Astrocyte (in vitro differentiated cells and primary cell): ENCODE data around the gene TMEM217. TPM values are rescaled to one million over a fixed set of nuclear protein-coding genes. Genes with fewer than 3 reads are reported as not detected.
"Not testable (repeated sequence)": the region's sequence is repeated elsewhere in the genome, so short reads cannot be mapped to it uniquely, and the experiment has no call there.

Experiments
- DNase-seq: peaks from one replicate; pipeline ENCODE4 v3.0.0-alpha.2; 2010; ENCODE audit warnings: low read depth
- FAIRE-seq: peaks from 2 replicates; lab custom pipeline; 2011; peaks lifted over from hg19 to GRCh38; lab: Jason Lieb, UNC
- H2AFZ ChIP-seq: 2 replicates; pipeline ENCODE4 v1.6.0; 2012; ENCODE audit warnings: low read depth, low read length, inconsistent platforms
- H3K27ac ChIP-seq: 2 replicates; pipeline ENCODE4 v1.5.1; 2011; ENCODE audit warnings: low read depth, low read length, inconsistent platforms
- H3K27me3 ChIP-seq: 2 replicates; pipeline ENCODE4 v1.6.0; 2011; ENCODE audit warnings: low read length, inconsistent platforms; ENCODE audit not compliant: insufficient read depth
- H3K36me3 ChIP-seq: 2 replicates; pipeline ENCODE4 v1.5.1; 2011; ENCODE audit warnings: low read length, inconsistent platforms; ENCODE audit not compliant: insufficient read depth
- H3K4me1 ChIP-seq: 2 replicates; pipeline ENCODE4 v1.5.1; 2011; ENCODE audit warnings: low read length, inconsistent platforms; ENCODE audit not compliant: insufficient read depth
- H3K4me2 ChIP-seq: 2 replicates; pipeline ENCODE4 v1.6.0; 2012; ENCODE audit warnings: low read length, inconsistent platforms
- H3K4me3 ChIP-seq: 2 replicates; pipeline ENCODE4 v1.5.1; 2011; ENCODE audit warnings: low read depth, mild to moderate bottlenecking, low read length, inconsistent platforms; ENCODE audit not compliant: insufficient read depth
- H3K79me2 ChIP-seq: 2 replicates; pipeline ENCODE4 v1.6.0; 2012; ENCODE audit warnings: mild to moderate bottlenecking, low read length, inconsistent platforms; ENCODE audit not compliant: insufficient read depth
- H3K9ac ChIP-seq: 2 replicates; pipeline ENCODE4 v1.6.0; 2012; ENCODE audit warnings: mild to moderate bottlenecking, low read length, inconsistent platforms
- H3K9me3 ChIP-seq: 2 replicates; pipeline ENCODE4 v1.5.1; 2012; ENCODE audit warnings: low read depth, mild to moderate bottlenecking, low read length, inconsistent platforms; ENCODE audit not compliant: insufficient read depth
- H4K20me1 ChIP-seq: 2 replicates; pipeline ENCODE4 v1.6.0; 2012; ENCODE audit warnings: low read length, inconsistent platforms; ENCODE audit not compliant: insufficient read depth
- H3K27ac Mint-ChIP-seq: one replicate; pipeline ENCODE4 v1.8.0; 2021; ENCODE audit warnings: mild to moderate bottlenecking, mixed read lengths; ENCODE audit not compliant: unreplicated experiment
- H3K27me3 Mint-ChIP-seq: one replicate; pipeline ENCODE4 v1.8.0; 2021; ENCODE audit warnings: low read depth, mixed read lengths; ENCODE audit not compliant: unreplicated experiment
- H3K36me3 Mint-ChIP-seq: one replicate; pipeline ENCODE4 v1.8.0; 2021; ENCODE audit warnings: low read depth, mixed read lengths; ENCODE audit not compliant: unreplicated experiment
- H3K4me1 Mint-ChIP-seq: one replicate; pipeline ENCODE4 v1.8.0; 2021; ENCODE audit warnings: low read depth, mixed read lengths; ENCODE audit not compliant: unreplicated experiment
- H3K4me3 Mint-ChIP-seq: one replicate; pipeline ENCODE4 v1.8.0; 2021; ENCODE audit warnings: mild to moderate bottlenecking, moderate library complexity, mixed read lengths; ENCODE audit not compliant: unreplicated experiment
- H3K9me3 Mint-ChIP-seq: one replicate; pipeline ENCODE4 v1.8.0; 2021; ENCODE audit warnings: mild to moderate bottlenecking, mixed read lengths; ENCODE audit not compliant: unreplicated experiment
- CTCF ChIP-seq: IDR thresholded peaks from 2 replicates; pipeline ENCODE4 v1.5.1; 2011; ENCODE audit warnings: low read depth, mild to moderate bottlenecking, inconsistent platforms, low read length, moderate library complexity; ENCODE audit not compliant: insufficient read depth
- EZH2 ChIP-seq: IDR thresholded peaks from 2 replicates; pipeline ENCODE4 v1.6.1; 2012; ENCODE audit warnings: mild to moderate bottlenecking, low read length, inconsistent platforms; ENCODE audit not compliant: insufficient read depth
- total RNA-seq: library from RNA; stranded (reverse); gene quantifications from 2 replicates; pipeline ENCODE4 v1.2.1, GENCODE V29; 2021

The TMEM217 gene
- total RNA-seq, 1 donor from 2014 or later: 7.3 TPM

GRCh38 chr6:37185949-37186720 lies 71.8 kb downstream of the TMEM217 start:
- not testable (repeated sequence) for H3K27ac Mint-ChIP-seq, H3K4me1 Mint-ChIP-seq, DNase-seq, H3K27ac ChIP-seq, H3K27me3 ChIP-seq, H3K9me3 ChIP-seq, H3K36me3 ChIP-seq, H3K9ac ChIP-seq, H3K36me3 Mint-ChIP-seq, FAIRE-seq, H4K20me1 ChIP-seq, H3K27me3 Mint-ChIP-seq, H2AFZ ChIP-seq, H3K4me2 ChIP-seq, H3K79me2 ChIP-seq, H3K4me3 Mint-ChIP-seq, H3K9me3 Mint-ChIP-seq, H3K4me3 ChIP-seq, H3K4me1 ChIP-seq

GRCh38 chr6:37182736-37183590 lies 75.0 kb downstream of the TMEM217 start:
- Mint-ChIP-seq H3K9me3 (no peaks in the 10 kb centered on the region), H3K27me3 (no peaks in the 10 kb centered on the region), H3K4me3 (no peak overlapping the region), H3K4me1 (no peaks in the 10 kb centered on the region), H3K36me3 (no peaks in the 10 kb centered on the region), H3K27ac (no peak overlapping the region)
- Histone ChIP-seq H3K9me3 (no peaks in the 10 kb centered on the region), H3K27me3 (no peaks in the 10 kb centered on the region), H3K4me2 (no peak overlapping the region), H4K20me1 (no peaks in the 10 kb centered on the region), H3K4me1 (no peaks in the 10 kb centered on the region), H3K79me2 (no peaks in the 10 kb centered on the region), H3K27ac (no peak overlapping the region), H2AFZ (no peak overlapping the region), H3K4me3 (no peak overlapping the region), H3K36me3 (no peaks in the 10 kb centered on the region), H3K9ac (no peak overlapping the region)
- TF ChIP-seq CTCF (no peak), EZH2 (no peak)
- FAIRE-seq (no peak), DNase-seq (no peak)

GRCh38 chr6:37180610-37181009 lies 77.3 kb downstream of the TMEM217 start:
- not testable (repeated sequence) for H2AFZ ChIP-seq, H3K9me3 Mint-ChIP-seq, H3K27ac ChIP-seq, H3K27me3 ChIP-seq, H3K79me2 ChIP-seq, H4K20me1 ChIP-seq, H3K4me1 Mint-ChIP-seq, H3K36me3 Mint-ChIP-seq, FAIRE-seq, H3K4me3 ChIP-seq, H3K4me1 ChIP-seq, H3K4me3 Mint-ChIP-seq, H3K4me2 ChIP-seq, H3K9ac ChIP-seq, H3K9me3 ChIP-seq, H3K27me3 Mint-ChIP-seq, H3K27ac Mint-ChIP-seq, H3K36me3 ChIP-seq, DNase-seq
